Measurements from ENCODE around the gene HK3. TPM values are rescaled to one million over a fixed set of nuclear protein-coding genes. Genes with fewer than 3 reads are reported as not detected.

Gene HK3
- total and polyA plus RNA-seq, 2 donors from 2014 or later, result 2.0 to 21.2 TPM

GRCh38 chr5:176906796-176907195 lies 7.7 kb upstream of the HK3 start:
- peaks cover 14 to 44% (median 37%) of the 10 kb centered on the region in 3 donors for H3K36me3 ChIP-seq (ENCODE audit: control insufficient read depth in 2 of 3, insufficient read depth in 3 of 3, low read length in 3 of 3)
- no peak for TF ChIP-seq CTCF (IDR thresholded peaks at IDR 0.05; ENCODE audit: borderline replicate concordance, extremely low read depth, insufficient read depth)
- no peaks in the 10 kb centered on the region for H3K4me1 ChIP-seq (ENCODE audit: control insufficient read depth in 2 of 3, insufficient read depth in 2 of 3, low read depth in 1 of 3, low read length in 3 of 3)
- no peak overlapping the region for H3K27ac ChIP-seq (ENCODE audit: low read depth in 2 of 2, low read length in 2 of 2)
- H3K9ac ChIP-seq (ENCODE audit: low read length in 3 of 3), result no peak overlapping the region
- no peaks in the 10 kb centered on the region for H3K9me3 ChIP-seq (ENCODE audit: control insufficient read depth in 2 of 3, insufficient read depth in 1 of 3, low read length in 3 of 3)
- no peaks in the 10 kb centered on the region for H3K27me3 ChIP-seq (ENCODE audit: control insufficient read depth, insufficient read depth, low read length)
- DNase-seq (no peak), FAIRE-seq (no peak)
- H3K4me3 ChIP-seq (ENCODE audit: low read length in 3 of 3), result no peak overlapping the region
- intact Hi-C loops (cut with DNase I), result no loop called here

GRCh38 chr5:176906126-176906525 lies 7.0 kb upstream of the HK3 start:
- Histone ChIP-seq H3K4me3 (ENCODE audit: low read length in 3 of 3) (no peak overlapping the region), H3K4me1 (ENCODE audit: control insufficient read depth in 2 of 3, insufficient read depth in 2 of 3, low read depth in 1 of 3, low read length in 3 of 3) (no peaks in the 10 kb centered on the region), H3K27ac (ENCODE audit: low read depth in 2 of 2, low read length in 2 of 2) (no peak overlapping the region), H3K27me3 (ENCODE audit: control insufficient read depth, insufficient read depth, low read length) (no peaks in the 10 kb centered on the region), H3K9ac (ENCODE audit: low read length in 3 of 3) (no peak overlapping the region), H3K36me3 (ENCODE audit: control insufficient read depth in 2 of 3, insufficient read depth in 3 of 3, low read length in 3 of 3) (peaks cover 14 to 40% (median 37%) of the 10 kb centered on the region in 3 donors), H3K9me3 (ENCODE audit: control insufficient read depth in 2 of 3, insufficient read depth in 1 of 3, low read length in 3 of 3) (no peaks in the 10 kb centered on the region)
- FAIRE-seq, result no peak
- intact Hi-C loops (cut with DNase I), result no loop called here
- TF ChIP-seq CTCF (IDR thresholded peaks at IDR 0.05; ENCODE audit: borderline replicate concordance, extremely low read depth, insufficient read depth), result no peak
- DNase-seq, result no peak

- no peak for TF ChIP-seq CTCF (IDR thresholded peaks at IDR 0.05; ENCODE audit: borderline replicate concordance, extremely low read depth, insufficient read depth)
- Histone ChIP-seq H3K27ac (ENCODE audit: low read depth in 2 of 2, low read length in 2 of 2) (no peak overlapping the region), H3K9me3 (ENCODE audit: control insufficient read depth in 2 of 3, insufficient read depth in 1 of 3, low read length in 3 of 3) (no peaks in the 10 kb centered on the region), H3K27me3 (ENCODE audit: control insufficient read depth, insufficient read depth, low read length) (no peaks in the 10 kb centered on the region), H3K4me3 (ENCODE audit: low read length in 3 of 3) (no peak overlapping the region), H3K4me1 (ENCODE audit: control insufficient read depth in 2 of 3, insufficient read depth in 2 of 3, low read depth in 1 of 3, low read length in 3 of 3) (peaks cover 0 to 2% (median 0%) of the 10 kb centered on the region in 3 donors), H3K36me3 (ENCODE audit: control insufficient read depth in 2 of 3, insufficient read depth in 3 of 3, low read length in 3 of 3) (peaks cover 14 to 40% (median 37%) of the 10 kb centered on the region in 3 donors), H3K9ac (ENCODE audit: low read length in 3 of 3) (no peak overlapping the region)
- intact Hi-C loops (cut with DNase I), result no loop called here
- FAIRE-seq (no peak), DNase-seq (no peak)
These were observed 5.1 kb upstream of the HK3 start for GRCh38 chr5:176904276-176904675.

All from kidney (tissue), 14 donors.